VCaP (cell line): ENCODE results near the gene DIP2C.

Source experiments
- H3K27ac ChIP-seq: fragments of 450-650 bp; 2 replicates; pipeline ENCODE4 v1.5.1; 2017
- TF ChIP-seq, protein P1 (sequence below): fragments of 450-650 bp; conservative IDR thresholded peaks from 2 replicates; pipeline ENCODE4 v1.5.1; 2017; ENCODE audit warnings: mild to moderate bottlenecking, moderate library complexity

Gene DIP2C

GRCh38 chr10:667096-667495, 22.4 kb downstream of the DIP2C start:
- H3K27ac ChIP-seq, result peak overlapping the region; percentile 85; the same call in 1 of the 2 replicates
- TF ChIP-seq, protein P1, sequence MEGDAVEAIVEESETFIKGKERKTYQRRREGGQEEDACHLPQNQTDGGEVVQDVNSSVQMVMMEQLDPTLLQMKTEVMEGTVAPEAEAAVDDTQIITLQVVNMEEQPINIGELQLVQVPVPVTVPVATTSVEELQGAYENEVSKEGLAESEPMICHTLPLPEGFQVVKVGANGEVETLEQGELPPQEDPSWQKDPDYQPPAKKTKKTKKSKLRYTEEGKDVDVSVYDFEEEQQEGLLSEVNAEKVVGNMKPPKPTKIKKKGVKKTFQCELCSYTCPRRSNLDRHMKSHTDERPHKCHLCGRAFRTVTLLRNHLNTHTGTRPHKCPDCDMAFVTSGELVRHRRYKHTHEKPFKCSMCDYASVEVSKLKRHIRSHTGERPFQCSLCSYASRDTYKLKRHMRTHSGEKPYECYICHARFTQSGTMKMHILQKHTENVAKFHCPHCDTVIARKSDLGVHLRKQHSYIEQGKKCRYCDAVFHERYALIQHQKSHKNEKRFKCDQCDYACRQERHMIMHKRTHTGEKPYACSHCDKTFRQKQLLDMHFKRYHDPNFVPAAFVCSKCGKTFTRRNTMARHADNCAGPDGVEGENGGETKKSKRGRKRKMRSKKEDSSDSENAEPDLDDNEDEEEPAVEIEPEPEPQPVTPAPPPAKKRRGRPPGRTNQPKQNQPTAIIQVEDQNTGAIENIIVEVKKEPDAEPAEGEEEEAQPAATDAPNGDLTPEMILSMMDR, result no peak

DNA sequence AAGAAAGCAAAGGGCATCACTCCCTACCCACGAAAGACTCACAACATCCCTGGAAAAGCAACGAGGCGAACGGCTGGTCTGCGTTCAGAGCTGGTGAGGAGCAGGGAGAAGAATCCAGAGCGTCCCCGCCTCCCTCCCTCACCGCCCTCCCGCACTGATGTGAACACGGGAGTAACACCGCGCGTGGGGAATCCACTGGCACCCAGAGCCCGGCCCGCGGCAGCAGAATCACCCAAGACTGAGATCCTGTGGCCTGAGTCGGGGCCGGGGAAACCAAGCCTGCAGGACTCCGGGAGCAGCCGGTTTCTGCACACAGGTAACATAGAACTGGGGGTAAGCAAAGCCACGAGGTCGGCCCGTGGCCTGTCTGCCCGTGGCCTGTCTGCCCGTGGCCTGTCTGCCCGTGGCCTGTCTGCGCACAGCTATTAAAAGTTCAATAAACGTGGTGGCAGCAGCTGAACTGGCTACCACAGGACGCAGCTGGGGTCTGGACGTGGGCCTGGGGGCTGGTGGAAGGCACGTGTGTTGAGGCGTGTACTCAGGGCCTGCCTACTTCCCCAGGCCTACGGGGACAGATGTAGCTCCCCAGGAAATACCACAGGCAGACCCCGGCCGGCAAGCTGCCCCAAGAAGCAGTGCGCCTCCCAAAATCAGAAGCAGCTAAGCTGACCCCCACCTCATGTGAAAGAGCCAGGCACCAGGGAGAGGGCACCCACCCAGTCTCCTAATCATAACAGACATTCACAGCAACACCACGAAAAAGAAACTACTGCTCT, 23.0 kb downstream of the DIP2C start:
- H3K27ac ChIP-seq, result peak overlapping the region; percentile 85
- TF ChIP-seq, protein P1, result no peak

- H3K27ac ChIP-seq, result peak overlapping the region; percentile 85
- TF ChIP-seq, protein P1, result 0 out of 2 replicates have a peak, but pooled peaks have one; percentile 10
These were observed 23.8 kb downstream of the DIP2C start for GRCh38 chr10:665579-666091.

- TF ChIP-seq, protein P1, result no peak
These were observed 24.6 kb downstream of the DIP2C start for GRCh38 chr10:664893-665292.

GRCh38 chr10:664301-664700, 25.2 kb downstream of the DIP2C start:
- TF ChIP-seq, protein P1, result no peak
- no peak overlapping the region for H3K27ac ChIP-seq

More at GRCh38 chr10:664893-665292, 24.6 kb downstream of the DIP2C start:
- H3K27ac ChIP-seq, result peak overlapping the region; percentile 85

GRCh38 chr10:663831-664251, 25.6 kb downstream of the DIP2C start:
- TF ChIP-seq, protein P1, result no peak
- H3K27ac ChIP-seq, result no peak overlapping the region

GRCh38 chr10:663466-663751, 26.1 kb downstream of the DIP2C start:
- TF ChIP-seq, protein P1, result no peak
- no peak overlapping the region for H3K27ac ChIP-seq
